Endothelial cell of umbilical vein (primary cell): ENCODE measurements around the gene TRPV2. TPM values are rescaled to one million over a fixed set of nuclear protein-coding genes. Genes with fewer than 3 reads are reported as not detected.

ENCODE experiments used
- BruUV-seq: library from RNA; stranded (reverse); fragments of 400-500 nt; replicated peaks from 2 replicates; lab custom pipeline; 2021; lab: Mats Ljungman, UMichigan
- CTCF ChIA-PET: fragments of 300-600, 350-600 bp; sonication (Branson Sonifier 250); formaldehyde crosslinking; loops from one replicate; lab custom pipeline; 2021; ENCODE audit warnings: antibody characterized with exemption, inconsistent platforms; lab: Charles Lee
- POLR2A ChIA-PET: fragments of 300-600, 350-600 bp; sonication (Branson Sonifier 250); formaldehyde crosslinking; loops from one replicate; lab custom pipeline; 2021; ENCODE audit warnings: antibody characterized with exemption, inconsistent platforms; lab: Charles Lee
- DNase-seq: peaks from one replicate; pipeline ENCODE4 v3.0.0-alpha.2; 2011; ENCODE audit warnings: low read depth, low spot score
- FAIRE-seq: peaks from 2 replicates; lab custom pipeline; 2011; peaks lifted over from hg19 to GRCh38; lab: Jason Lieb, UNC
- H2AFZ ChIP-seq: 2 replicates; pipeline ENCODE4 v1.6.0; 2012; ENCODE audit warnings: low read depth, low read length, control low read depth, inconsistent platforms
- H3K27ac ChIP-seq: 2 replicates; pipeline ENCODE4 v1.5.1; 2011; ENCODE audit warnings: low read depth, mild to moderate bottlenecking, control low read depth, low read length, moderate library complexity; ENCODE audit not compliant: insufficient read depth
- H3K27me3 ChIP-seq, 2 experiments: 2 replicates each; pipeline versions ENCODE4 v1.6.0 to v1.6.1; 2011; ENCODE audit warnings: low read length in 2 of 2, mixed read lengths in 1 of 2; ENCODE audit not compliant: control insufficient read depth in 2 of 2, insufficient read depth in 2 of 2
- H3K36me3 ChIP-seq, 2 experiments: 2 replicates in 1 of 2; 3 replicates in 1 of 2; pipeline ENCODE4 v1.5.1; 2011; ENCODE audit warnings: low read length in 2 of 2, mild to moderate bottlenecking in 1 of 2, moderate library complexity in 1 of 2; ENCODE audit not compliant: control insufficient read depth in 2 of 2, insufficient read depth in 2 of 2; ENCODE audit errors: extremely low read depth in 1 of 2
- H3K4me1 ChIP-seq: 3 replicates; pipeline ENCODE4 v1.5.1; 2011; ENCODE audit warnings: mild to moderate bottlenecking, low read length; ENCODE audit not compliant: control insufficient read depth, insufficient read depth; ENCODE audit errors: extremely low read depth
- H3K4me2 ChIP-seq: 2 replicates; pipeline ENCODE4 v1.6.1; 2011; ENCODE audit warnings: low read length, control low read depth, mixed read lengths; ENCODE audit not compliant: insufficient read depth
- H3K4me3 ChIP-seq, 3 experiments: fragments of 200-600 bp in 1 of 3; sonication (generic), shearing (Covaris generic) in 1 of 3; replicated peaks in 1 of 3; 2 replicates each; pipeline ENCODE4 v1.5.1; 2011 to 2016; ENCODE audit warnings: control low read depth in 3 of 3, low read length in 3 of 3, mild to moderate bottlenecking in 2 of 3, inconsistent platforms in 1 of 3, low read depth in 1 of 3, moderate library complexity in 1 of 3; ENCODE audit not compliant: insufficient read depth in 1 of 3
- H3K79me2 ChIP-seq: 2 replicates; pipeline ENCODE4 v1.6.0; 2012; ENCODE audit warnings: low read length, inconsistent platforms; ENCODE audit not compliant: control insufficient read depth, insufficient read depth
- H3K9ac ChIP-seq: replicated peaks from 2 replicates; pipeline ENCODE3; 2011; ENCODE audit warnings: low read length, control low read depth; ENCODE audit not compliant: insufficient read depth; ENCODE audit errors: extremely low read depth
- H3K9me1 ChIP-seq: replicated peaks from 3 replicates; pipeline ENCODE4 v1.6.0; 2011; ENCODE audit warnings: mild to moderate bottlenecking, low read length; ENCODE audit not compliant: control insufficient read depth, insufficient read depth; ENCODE audit errors: extremely low read depth
- H3K9me3 ChIP-seq: replicated peaks from 2 replicates; pipeline ENCODE4 v1.5.1; 2012; ENCODE audit warnings: low read length, inconsistent platforms; ENCODE audit not compliant: control insufficient read depth, insufficient read depth
- H4K20me1 ChIP-seq: replicated peaks from 2 replicates; pipeline ENCODE3; 2011; ENCODE audit warnings: mild to moderate bottlenecking, low read length; ENCODE audit not compliant: control insufficient read depth, insufficient read depth; ENCODE audit errors: extremely low read depth
- CTCF ChIP-seq, 2 donors: IDR thresholded peaks; 1 replicate in 1 of 2; 2 replicates in 1 of 2; pipeline ENCODE4 v1.5.1; 2011; ENCODE audit warnings: low read length in 2 of 2, mild to moderate bottlenecking in 2 of 2, moderate library complexity in 2 of 2, control low read depth in 1 of 2, inconsistent platforms in 1 of 2, low read depth in 1 of 2; ENCODE audit not compliant: insufficient read depth in 1 of 2; ENCODE audit errors: extremely low read depth in 1 of 2
- EZH2 ChIP-seq: IDR thresholded peaks from 2 replicates; pipeline ENCODE4 v1.6.1; 2012; ENCODE audit warnings: borderline replicate concordance, low read depth, mild to moderate bottlenecking, moderate library complexity, low read length, inconsistent platforms; ENCODE audit not compliant: severe bottlenecking
- FOS ChIP-seq: IDR thresholded peaks from 2 replicates; pipeline ENCODE4 v1.6.1; 2011; ENCODE audit warnings: mild to moderate bottlenecking, low read length, moderate library complexity, borderline replicate concordance; ENCODE audit not compliant: insufficient read depth
- GATA2 ChIP-seq: IDR thresholded peaks from 2 replicates; pipeline ENCODE4 v1.7.0; 2011; ENCODE audit warnings: low read depth, mild to moderate bottlenecking, moderate library complexity, mixed read lengths, low read length; ENCODE audit not compliant: insufficient read length, insufficient read depth
- JUN ChIP-seq: IDR thresholded peaks from 2 replicates; pipeline ENCODE4 v1.6.1; 2011; ENCODE audit warnings: borderline replicate concordance, low read depth; ENCODE audit not compliant: insufficient read length, insufficient read depth
- MAX ChIP-seq: IDR thresholded peaks from 2 replicates; pipeline ENCODE4 v1.6.1; 2011; ENCODE audit not compliant: insufficient read depth, insufficient read length
- MYC ChIP-seq: IDR thresholded peaks from one replicate; pipeline ENCODE4 v1.6.1; 2011; ENCODE audit warnings: mild to moderate bottlenecking, low read depth, low read length
- POLR2A ChIP-seq: IDR thresholded peaks from 2 replicates; pipeline ENCODE4 v1.6.1; 2012; ENCODE audit warnings: low read depth, mild to moderate bottlenecking, control low read depth, low read length
- POLR2AphosphoS5 ChIP-seq: IDR thresholded peaks from 2 replicates; pipeline ENCODE4 v1.6.1; 2012; ENCODE audit warnings: low read depth, mild to moderate bottlenecking, control low read depth, low read length, moderate library complexity; ENCODE audit not compliant: insufficient read depth
- dilution Hi-C: fragments of 300-500 bp; cut with MboI; formaldehyde crosslinking; loops from one replicate; pipeline ENCODE4 v1.15.0; 2019; ENCODE audit warnings: low sequenced_read_pairs; ENCODE audit not compliant: extremely low pct_ligation_motif_present
- intact Hi-C: fragments of 100-400 bp; cut with micrococcal nuclease; formaldehyde crosslinking; loops from one replicate; pipeline ENCODE4 v1.10.0; 2022
- polyA plus RNA-seq, 4 experiments: library from polyadenylated mRNA; depleted of rRNA in 3 of 4; stranded (reverse) in 3 of 4; unstranded in 1 of 4; fragments of >200 nt; gene quantifications; 2 replicates each; pipeline versions ENCODE4 v1.2.1 to v1.2.3, GENCODE V29; 2011 to 2012; ENCODE audit warnings: missing spikeins in 1 of 4
- total RNA-seq: library from RNA; stranded (reverse); gene quantifications from 2 replicates; pipeline ENCODE4 v1.2.3, GENCODE V29; 2021

TRPV2 gene
- total and polyA plus RNA-seq, 2 donors (not counting 3 experiments of a cell fraction or from before 2014, with no cell fraction given), result 4.2 to 10.6 TPM

GRCh38 chr17:16446338-16446983 lies 31.1 kb downstream of the TRPV2 start:
- DNase-seq (no peak), FAIRE-seq (no peak)
- H3K4me1 ChIP-seq, result peaks cover 15% of the 10 kb centered on the region
- H3K9me1 ChIP-seq, result no peaks in the 10 kb centered on the region
- H3K27ac ChIP-seq, result no peak overlapping the region
- no peaks in the 10 kb centered on the region for H3K27me3 ChIP-seq
- ChIA-PET CTCF (interaction anchor here (0.9 to 6.7 kb wide), 5 partner anchors 75 to 143 kb away, joined by 3 to 33 read pairs (median 3); partner anchors contain the start of gene CENPV), POLR2A (no interaction called here)
- H3K9me3 ChIP-seq, result no peaks in the 10 kb centered on the region
- dilution Hi-C loops, result no loop called here
- H3K4me3 ChIP-seq, result no peak overlapping the region
- H3K36me3 ChIP-seq, result peaks cover 23 to 53% of the 10 kb centered on the region in 2 experiments
- intact Hi-C loops, result no loop called here
- TF ChIP-seq MYC (no peak), POLR2A (no peak), CTCF (IDR thresholded peaks at IDR 0.05; ENCODE audit: extremely low read depth in 1 of 2, insufficient read depth in 1 of 2, low read depth in 1 of 2, low read length in 2 of 2) (no peak), POLR2AphosphoS5 (no peak), EZH2 (no peak), GATA2 (no peak), FOS (no peak), MAX (no peak), JUN (no peak)
- H3K4me2 ChIP-seq, result no peak overlapping the region
- no peak overlapping the region for H2AFZ ChIP-seq
- H3K9ac ChIP-seq, result no peak overlapping the region
- H4K20me1 ChIP-seq, result peaks cover 8% of the 10 kb centered on the region
- H3K79me2 ChIP-seq, result peaks cover 22% of the 10 kb centered on the region
- BruUV-seq, result no TSS peak
